Hematopoietic multipotent progenitor cell treated with erythropoietin and hydrocortisone succinate and interleukin-3 and kit ligand, for 8 days (in vitro differentiated cells): Measurements from ENCODE around the gene ARNT2.
A peak's percentile ranks its signal among the peaks of the same experiment; 100 is the strongest.

Experiments used
- DNase-seq: peaks from one replicate; pipeline ENCODE4 v3.0.0-alpha.2; 2015

ARNT2 gene

GRCh38 chr15:80526556-80527340, 122.6 kb downstream of the ARNT2 start:
- DNase-seq = no peak

DNA sequence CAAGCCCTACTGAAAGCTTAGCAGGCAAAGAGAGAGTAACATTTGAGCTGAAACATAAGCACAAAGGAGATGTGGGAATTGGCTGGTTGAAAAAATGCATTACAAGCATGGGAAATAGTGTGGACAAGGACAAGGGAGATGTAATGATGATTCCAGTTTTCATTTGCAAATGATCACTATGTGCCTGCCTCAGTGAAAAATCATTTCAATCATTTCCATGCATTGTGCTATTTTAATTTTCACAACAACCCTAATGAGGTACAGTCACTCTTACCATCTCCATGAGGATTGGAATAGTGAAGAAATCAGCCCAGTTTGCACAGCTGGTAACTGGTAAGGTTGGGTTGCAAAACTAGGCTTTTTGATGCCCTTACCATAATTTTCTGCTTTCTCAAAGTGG, 123.2 kb downstream of the ARNT2 start:
- no peak for DNase-seq

- no peak for DNase-seq
Observed at GRCh38 chr15:80527961-80528360, 123.8 kb downstream of the ARNT2 start.

- no peak for DNase-seq
Observed at GRCh38 chr15:80530737-80531365, 126.7 kb downstream of the ARNT2 start.

DNA sequence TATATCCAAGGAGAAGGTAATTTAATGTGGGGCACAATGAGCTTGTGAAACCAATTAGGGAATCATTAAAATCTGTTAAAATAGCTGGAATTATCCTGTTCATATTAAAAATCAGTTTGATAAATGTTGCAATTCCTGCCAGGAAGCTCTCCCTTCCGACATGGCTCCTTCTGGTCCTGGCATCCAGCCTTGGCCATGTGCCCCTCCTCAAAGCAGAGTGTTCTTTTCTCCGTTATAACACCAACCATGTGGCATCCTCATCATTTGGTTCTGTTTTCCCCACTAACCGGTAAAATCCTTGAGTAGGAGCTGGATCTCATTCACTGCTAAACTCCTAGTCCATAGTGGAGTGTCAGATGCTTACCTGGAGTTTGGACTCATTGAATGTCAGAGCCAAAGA, 127.2 kb downstream of the ARNT2 start:
- no peak for DNase-seq

GRCh38 chr15:80531796-80532195, 127.6 kb downstream of the ARNT2 start:
- peak; percentile 68 for DNase-seq

DNA sequence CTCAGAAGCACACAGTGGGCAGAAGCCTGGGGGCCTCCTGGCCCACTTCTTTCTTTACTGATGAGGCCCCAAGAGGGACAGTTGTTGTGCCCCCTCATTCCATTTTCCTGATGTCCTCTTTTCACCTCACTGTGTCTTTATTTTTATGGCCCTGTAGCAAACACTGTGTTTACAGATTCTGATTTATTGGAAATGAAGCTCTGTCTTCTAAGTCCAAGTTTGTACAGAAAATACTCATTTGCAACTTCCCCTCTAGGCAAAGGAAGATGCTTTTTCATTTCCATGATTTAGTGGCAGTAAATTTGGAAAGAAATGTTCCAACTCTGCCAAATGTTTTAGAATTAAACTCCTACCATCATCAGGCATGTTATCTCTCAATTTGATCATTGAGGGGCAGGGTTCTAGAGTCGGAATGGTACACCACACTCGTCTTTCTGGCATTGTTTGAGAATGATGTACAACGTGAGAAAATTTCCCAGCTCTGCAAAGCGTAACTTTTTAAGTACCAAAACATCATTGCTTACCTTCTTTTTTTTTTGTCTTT, 129.7 kb downstream of the ARNT2 start:
- no peak for DNase-seq

- DNase-seq = no peak
Observed at GRCh38 chr15:80536231-80536630, 132.0 kb downstream of the ARNT2 start.

- DNase-seq = no peak
Observed at GRCh38 chr15:80536716-80537115, 132.5 kb downstream of the ARNT2 start.

DNA sequence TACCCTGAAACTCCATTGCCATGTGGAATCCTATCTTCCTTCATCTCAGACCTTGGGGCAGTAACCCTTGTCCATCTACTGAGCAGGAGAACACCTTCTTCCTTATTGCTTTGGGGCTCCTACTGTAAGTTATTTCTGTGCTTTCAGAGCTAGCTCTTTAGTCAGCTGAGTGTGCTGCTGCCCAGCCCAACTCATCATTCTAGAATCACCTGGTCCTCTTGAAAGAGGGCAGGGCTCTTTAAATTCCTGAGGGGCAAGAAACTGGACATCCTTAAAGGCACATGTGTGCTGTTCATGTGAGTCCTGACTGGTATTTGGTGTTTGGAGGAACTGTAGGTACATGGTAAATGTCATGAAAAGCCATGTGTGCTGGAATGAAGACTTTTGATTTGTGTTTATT, 140.9 kb downstream of the ARNT2 start:
- DNase-seq = no peak

DNA sequence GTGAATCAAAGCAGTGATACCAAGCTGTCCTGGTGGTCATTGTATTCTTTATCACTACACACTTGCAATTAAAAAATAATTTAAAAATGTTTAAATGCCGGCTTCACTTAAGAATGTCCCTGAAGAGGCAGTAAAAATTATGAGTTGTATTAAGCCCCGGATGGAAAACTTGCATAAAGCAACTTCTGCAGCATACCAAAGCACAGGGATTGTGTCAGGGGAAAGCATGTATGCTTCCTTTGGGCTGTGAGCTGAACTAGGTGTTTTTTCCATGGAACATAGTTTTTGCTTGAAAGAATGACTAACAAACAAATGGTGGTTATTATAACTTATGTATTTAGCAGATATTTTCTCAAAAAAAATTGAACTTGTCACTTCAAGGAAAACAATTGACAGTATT, 143.1 kb downstream of the ARNT2 start:
- DNase-seq = no peak

DNA sequence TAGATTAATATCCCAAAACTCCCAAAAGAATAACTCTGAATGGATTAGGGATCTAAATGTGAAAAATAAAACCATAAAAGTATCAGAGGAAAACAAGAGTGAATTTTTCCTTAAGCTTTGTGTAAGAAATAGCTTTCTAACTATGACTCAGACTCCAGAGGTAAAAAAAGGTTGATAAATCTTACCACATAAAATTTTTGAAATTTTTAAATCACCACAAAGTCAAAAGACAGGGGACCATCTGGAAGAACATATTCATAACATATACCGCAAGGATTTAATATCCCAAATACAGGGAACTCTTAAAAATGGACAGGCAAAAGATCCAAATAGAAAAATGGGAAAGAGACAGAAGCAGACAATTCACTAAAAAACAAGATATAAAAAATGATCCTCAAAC, 145.0 kb downstream of the ARNT2 start:
- DNase-seq = no peak

GRCh38 chr15:80549654-80550053, 145.5 kb downstream of the ARNT2 start:
- no peak for DNase-seq

- DNase-seq = no peak
Observed at GRCh38 chr15:80550219-80550907, 146.2 kb downstream of the ARNT2 start.

GRCh38 chr15:80550908-80551260, 146.7 kb downstream of the ARNT2 start:
- DNase-seq = no peak

DNA sequence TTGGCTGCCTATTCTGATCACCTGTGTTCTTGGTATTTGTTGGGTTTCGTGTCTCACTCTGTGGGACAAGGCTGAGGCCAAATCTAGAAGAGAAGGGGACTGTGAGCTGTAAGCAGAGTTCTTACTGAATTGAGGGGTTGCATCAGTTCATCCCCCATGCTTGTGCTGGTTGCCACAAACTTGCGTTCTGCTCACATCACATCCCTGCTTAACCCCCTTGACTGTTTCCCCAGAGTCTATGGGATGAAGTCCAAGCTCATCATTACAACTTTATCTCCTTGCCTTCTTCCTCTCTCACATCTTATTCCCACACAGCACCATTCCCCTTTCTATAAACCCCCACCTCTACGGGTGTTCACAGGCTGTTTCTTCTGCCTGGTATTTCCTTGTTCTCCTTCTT, 147.2 kb downstream of the ARNT2 start:
- DNase-seq = no peak

DNA sequence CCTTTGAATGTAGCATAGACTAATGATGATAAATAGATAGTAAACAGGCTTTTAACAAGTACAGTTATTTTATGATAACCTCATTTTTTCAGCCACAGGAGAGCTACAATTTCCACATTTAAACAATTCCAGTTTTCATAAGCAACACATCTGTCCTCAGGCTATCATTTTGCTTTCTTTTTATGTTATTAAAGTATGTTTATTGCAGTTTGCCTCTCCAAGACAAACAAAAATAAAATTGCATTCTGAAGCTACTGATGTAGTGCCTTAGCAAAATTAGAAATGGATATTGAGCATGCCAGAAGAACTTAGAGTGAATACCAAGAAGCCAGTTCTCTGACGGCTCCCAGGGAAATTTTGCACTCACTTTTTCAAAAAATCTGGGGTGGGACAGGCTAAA, 150.4 kb downstream of the ARNT2 start:
- DNase-seq = no peak

GRCh38 chr15:80556694-80557367, 152.6 kb downstream of the ARNT2 start:
- DNase-seq = no peak

- no peak for DNase-seq
Observed at GRCh38 chr15:80557441-80558234, 153.5 kb downstream of the ARNT2 start.

- no peak for DNase-seq
Observed at GRCh38 chr15:80558631-80559319, 154.6 kb downstream of the ARNT2 start.

- DNase-seq = no peak
Observed at GRCh38 chr15:80559320-80559693, 155.1 kb downstream of the ARNT2 start.

DNA sequence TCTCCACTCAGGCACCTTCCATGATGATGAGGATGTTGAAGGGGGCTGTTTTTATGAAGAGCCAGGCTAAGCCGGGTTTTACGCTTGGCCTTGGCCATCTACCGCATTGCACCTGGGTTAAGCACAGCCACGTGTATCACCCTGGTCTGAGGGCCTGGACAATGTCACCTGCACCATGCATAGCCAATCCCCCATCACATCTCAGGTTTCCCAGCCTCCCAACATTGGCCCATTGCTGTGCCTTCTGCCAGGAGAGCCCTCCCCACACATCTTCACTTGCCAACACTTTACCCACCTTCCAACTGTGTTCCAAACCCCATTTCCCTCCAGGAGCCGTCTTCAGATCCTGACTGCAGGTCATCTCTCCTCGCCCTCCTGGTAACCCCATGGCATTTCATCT, 155.6 kb downstream of the ARNT2 start:
- no peak for DNase-seq
